Measurements from ENCODE around the gene MBP.

The MBP gene

GRCh38 chr18:77101410-77102258, 30.9 kb downstream of the MBP start:
- POLR2A ChIA-PET: interaction anchor here (0.5 to 2.3 kb wide), 8 partner anchors 11 to 34 kb away, joined by 3 to 9 read pairs (median 4); no protein-coding TSS in a partner anchor
- peak; percentile 86 for DNase-seq (ENCODE audit: low read depth, low spot score)
- TF ChIP-seq, protein P1, sequence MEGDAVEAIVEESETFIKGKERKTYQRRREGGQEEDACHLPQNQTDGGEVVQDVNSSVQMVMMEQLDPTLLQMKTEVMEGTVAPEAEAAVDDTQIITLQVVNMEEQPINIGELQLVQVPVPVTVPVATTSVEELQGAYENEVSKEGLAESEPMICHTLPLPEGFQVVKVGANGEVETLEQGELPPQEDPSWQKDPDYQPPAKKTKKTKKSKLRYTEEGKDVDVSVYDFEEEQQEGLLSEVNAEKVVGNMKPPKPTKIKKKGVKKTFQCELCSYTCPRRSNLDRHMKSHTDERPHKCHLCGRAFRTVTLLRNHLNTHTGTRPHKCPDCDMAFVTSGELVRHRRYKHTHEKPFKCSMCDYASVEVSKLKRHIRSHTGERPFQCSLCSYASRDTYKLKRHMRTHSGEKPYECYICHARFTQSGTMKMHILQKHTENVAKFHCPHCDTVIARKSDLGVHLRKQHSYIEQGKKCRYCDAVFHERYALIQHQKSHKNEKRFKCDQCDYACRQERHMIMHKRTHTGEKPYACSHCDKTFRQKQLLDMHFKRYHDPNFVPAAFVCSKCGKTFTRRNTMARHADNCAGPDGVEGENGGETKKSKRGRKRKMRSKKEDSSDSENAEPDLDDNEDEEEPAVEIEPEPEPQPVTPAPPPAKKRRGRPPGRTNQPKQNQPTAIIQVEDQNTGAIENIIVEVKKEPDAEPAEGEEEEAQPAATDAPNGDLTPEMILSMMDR (IDR thresholded peaks at IDR 0.05; ENCODE audit: insufficient read depth, low read length, missing control alignments): no peak
- CTCF ChIA-PET: interaction anchor here (1.0 to 1.7 kb wide), 7 partner anchors 20 to 110 kb away, joined by 3 to 5 read pairs (median 5); no protein-coding TSS in a partner anchor
- H3K4me3 ChIP-seq (ENCODE audit: low read depth, low read length): peak overlapping the region; percentile 35

DNA sequence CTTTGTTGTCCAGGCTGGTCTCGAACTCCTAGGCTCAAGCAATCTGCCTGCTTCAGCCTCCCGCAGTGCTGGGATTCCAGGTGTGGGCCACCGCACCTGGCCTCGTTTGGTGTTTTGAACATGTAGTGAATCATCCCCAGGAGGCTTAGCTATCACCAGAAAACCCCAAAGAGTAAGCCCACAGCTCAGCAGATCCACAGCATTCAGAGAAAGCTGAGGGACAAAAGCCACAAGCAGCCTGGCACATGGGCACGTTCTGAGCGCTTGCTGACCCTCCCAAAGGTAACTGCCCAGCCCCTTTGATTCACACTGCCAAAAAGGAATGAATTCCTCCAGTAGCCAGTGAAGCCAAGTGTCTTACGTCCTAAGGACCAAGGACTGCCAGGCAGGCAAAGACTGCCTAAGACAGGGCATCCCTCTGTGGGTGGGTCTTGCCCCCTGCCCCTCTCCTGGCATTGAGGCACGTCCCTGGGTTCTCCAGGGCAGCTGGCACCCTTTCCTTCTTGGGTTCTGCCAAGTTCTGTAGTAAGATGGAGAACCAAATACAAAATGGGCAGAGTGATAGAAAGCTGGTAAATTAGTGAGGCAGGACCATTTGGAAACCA, 31.7 kb downstream of the MBP start:
- ChIA-PET CTCF (interaction anchor here (1.7 kb wide), 1 partner anchor 101 kb away, joined by 5 read pairs; no protein-coding TSS in a partner anchor), POLR2A (interaction anchor here (1.1 to 2.3 kb wide), 5 partner anchors 10 to 33 kb away, joined by 4 to 9 read pairs (median 4); no protein-coding TSS in a partner anchor)
- TF ChIP-seq, protein P1 (IDR thresholded peaks at IDR 0.05; ENCODE audit: insufficient read depth, low read length, missing control alignments): no peak
- peak overlapping the region; percentile 21 for H3K4me3 ChIP-seq (ENCODE audit: low read depth, low read length)
- DNase-seq (ENCODE audit: low read depth, low spot score): no peak

DNA sequence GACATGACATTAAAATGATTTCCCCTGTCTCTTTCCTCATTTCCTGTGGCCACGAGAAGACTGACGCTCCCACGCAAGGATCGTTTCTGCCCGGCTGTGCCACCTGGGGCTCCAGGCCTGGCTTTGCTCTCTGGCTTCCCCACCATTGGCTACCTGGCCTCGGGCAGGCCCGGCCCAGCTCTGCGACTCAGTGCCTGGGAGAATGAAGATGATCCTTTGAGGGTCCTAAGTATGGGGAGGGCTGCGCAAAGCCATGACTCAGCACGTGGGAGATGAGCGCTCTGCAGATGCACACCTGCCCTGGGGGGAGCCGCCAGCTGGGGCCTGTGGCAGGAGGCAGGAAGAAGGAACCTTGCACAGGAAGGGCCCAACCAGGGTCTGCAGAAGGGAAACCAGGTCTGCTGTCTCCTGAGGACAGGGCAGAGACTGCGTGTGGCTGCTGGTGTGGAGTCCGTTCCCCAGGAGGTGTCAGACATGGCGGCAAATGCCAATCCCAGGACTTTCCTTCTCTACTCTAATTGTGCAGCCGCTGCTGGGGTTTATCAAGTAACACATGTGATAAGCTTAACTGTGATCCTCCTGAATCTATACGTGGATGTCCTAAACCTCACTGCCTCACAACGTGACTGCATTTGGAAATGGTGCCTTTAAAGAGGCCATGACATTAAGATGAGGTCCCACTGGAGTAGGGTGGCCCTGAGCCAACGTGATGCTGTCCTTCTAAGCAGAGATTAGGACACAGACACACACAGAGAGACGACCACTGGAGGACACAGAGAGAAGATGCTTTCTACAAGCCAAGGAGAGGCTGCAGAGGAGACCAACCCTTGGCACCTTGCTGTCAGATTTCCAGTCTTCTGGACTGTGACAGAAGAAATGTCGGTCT, 32.9 kb downstream of the MBP start:
- H3K4me3 ChIP-seq (ENCODE audit: low read depth, low read length): no peak overlapping the region
- ChIA-PET POLR2A (no interaction called here), CTCF (no interaction called here)
- DNase-seq (ENCODE audit: low read depth, low spot score): no peak
- TF ChIP-seq, protein P1 (IDR thresholded peaks at IDR 0.05; ENCODE audit: insufficient read depth, low read length, missing control alignments): no peak

DNA sequence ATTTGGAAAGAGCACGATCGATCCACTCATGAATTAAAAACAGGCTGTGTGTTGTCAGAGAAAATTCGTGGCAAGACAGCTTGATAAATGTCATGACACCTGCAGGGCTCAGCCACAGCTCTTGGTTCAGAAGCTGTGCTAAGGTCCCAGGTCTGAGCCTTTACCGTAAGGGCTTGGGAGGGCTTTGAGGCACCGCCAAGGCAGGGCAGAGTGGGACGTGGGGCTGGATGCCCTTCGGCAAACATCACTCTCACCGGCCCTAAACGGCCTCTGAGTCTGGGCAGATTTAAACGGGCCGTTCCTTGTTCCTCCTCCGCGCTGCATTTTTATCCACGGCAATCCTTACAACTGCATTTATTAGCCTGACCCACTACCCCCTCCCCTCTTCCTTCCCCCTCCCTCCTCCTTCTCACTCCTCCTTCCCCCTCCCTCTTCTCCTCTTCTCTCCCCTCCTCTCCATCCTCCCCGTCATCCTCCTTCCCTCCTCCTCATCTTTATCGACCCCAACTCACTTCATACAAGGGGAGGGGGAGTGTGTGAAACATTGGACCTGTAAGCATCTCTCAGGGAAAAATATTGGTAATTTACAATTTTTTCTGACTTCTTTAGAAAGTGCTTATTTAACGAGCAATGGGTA, 33.9 kb downstream of the MBP start:
- CTCF ChIA-PET: no interaction called here
- no peak overlapping the region for H3K4me3 ChIP-seq (ENCODE audit: low read depth, low read length)
- TF ChIP-seq, protein P1 (IDR thresholded peaks at IDR 0.05; ENCODE audit: insufficient read depth, low read length, missing control alignments): no peak
- POLR2A ChIA-PET: interaction anchor here (1.2 kb wide), 1 partner anchor 27 kb away, joined by 3 read pairs; no protein-coding TSS in a partner anchor
- no peak for DNase-seq (ENCODE audit: low read depth, low spot score)

GRCh38 chr18:77098029-77098428, 34.6 kb downstream of the MBP start:
- no peak for DNase-seq (ENCODE audit: low read depth, low spot score)
- ChIA-PET CTCF (interaction anchor here (1.1 kb wide), 1 partner anchor 296 kb away, joined by 3 read pairs; no protein-coding TSS in a partner anchor), POLR2A (interaction anchor here (0.7 to 1.2 kb wide), 2 partner anchors 27 to 29 kb away, joined by 3 to 5 read pairs; no protein-coding TSS in a partner anchor)
- TF ChIP-seq, protein P1 (IDR thresholded peaks at IDR 0.05; ENCODE audit: insufficient read depth, low read length, missing control alignments): no peak
- H3K4me3 ChIP-seq (ENCODE audit: low read depth, low read length): no peak overlapping the region

All from AG04449 (cell line).